HG03520 (cell line): Measurements from ENCODE around the gene MSL1.
A peak's percentile ranks its signal among the peaks of the same experiment; 100 is the strongest.

ENCODE experiments used
- ATAC-seq: cut with Tn5 transposase; IDR thresholded peaks from one replicate; pipeline ENCODE4 v1.9.1; 2021; ENCODE audit warnings: mild to moderate bottlenecking, moderate library complexity; ENCODE audit not compliant: unreplicated experiment

Gene MSL1, protein sequence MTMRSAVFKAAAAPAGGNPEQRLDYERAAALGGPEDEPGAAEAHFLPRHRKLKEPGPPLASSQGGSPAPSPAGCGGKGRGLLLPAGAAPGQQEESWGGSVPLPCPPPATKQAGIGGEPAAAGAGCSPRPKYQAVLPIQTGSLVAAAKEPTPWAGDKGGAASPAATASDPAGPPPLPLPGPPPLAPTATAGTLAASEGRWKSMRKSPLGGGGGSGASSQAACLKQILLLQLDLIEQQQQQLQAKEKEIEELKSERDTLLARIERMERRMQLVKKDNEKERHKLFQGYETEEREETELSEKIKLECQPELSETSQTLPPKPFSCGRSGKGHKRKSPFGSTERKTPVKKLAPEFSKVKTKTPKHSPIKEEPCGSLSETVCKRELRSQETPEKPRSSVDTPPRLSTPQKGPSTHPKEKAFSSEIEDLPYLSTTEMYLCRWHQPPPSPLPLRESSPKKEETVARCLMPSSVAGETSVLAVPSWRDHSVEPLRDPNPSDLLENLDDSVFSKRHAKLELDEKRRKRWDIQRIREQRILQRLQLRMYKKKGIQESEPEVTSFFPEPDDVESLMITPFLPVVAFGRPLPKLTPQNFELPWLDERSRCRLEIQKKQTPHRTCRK

DNA sequence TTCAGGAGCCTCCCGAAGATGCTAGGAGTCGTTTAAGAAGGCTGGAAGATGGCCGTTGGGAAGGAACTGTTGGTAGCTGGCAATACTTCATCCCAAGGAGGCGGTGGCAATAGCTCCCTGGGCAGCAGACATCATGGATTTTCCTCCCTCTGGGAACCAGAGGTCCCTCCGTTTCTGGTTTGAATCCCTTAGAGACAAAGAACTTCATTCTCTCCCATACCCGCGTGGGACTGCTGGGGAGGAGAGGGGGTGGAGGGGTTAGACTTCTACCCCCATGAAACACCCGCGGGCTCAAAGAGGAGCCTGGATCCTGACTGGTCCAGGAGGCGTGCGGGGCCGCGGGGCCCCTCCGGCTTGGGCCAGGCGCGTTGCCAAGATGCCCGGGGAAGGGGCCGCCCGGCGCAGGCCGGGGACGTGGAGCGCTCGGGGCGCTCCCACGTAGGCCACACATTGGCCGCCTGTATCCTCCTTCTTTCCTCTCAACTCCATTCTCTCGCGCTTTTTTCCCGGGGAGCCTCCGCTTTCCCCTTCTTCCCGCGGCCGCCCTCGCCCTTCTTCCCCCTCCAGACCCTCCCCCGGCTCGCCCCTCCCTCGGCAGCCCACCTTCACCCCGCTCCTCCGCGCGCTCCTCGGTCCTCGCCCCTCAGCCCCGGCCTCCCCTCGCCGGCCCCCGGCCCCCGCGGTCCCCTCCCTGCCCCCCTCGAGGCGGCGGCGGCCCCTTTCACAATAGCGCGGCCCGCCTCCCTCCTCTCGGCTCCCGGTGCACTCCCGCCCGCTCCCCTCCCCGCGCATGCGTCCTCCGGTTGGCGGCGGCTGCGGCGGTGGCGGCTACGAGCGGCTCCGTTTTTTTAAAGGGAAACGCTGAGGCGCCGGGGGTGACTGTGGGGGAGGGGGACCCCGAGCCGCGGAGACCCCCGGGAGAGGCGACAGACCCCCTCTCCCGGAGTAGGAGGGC is at the start of gene MSL1:
Gene MSL1, plus strand, starts transcription at position 791 of the 955 bp plus-strand sequence. CDS start 642 bp downstream, outside the sequence.
- ATAC-seq, result peak; percentile 49

DNA sequence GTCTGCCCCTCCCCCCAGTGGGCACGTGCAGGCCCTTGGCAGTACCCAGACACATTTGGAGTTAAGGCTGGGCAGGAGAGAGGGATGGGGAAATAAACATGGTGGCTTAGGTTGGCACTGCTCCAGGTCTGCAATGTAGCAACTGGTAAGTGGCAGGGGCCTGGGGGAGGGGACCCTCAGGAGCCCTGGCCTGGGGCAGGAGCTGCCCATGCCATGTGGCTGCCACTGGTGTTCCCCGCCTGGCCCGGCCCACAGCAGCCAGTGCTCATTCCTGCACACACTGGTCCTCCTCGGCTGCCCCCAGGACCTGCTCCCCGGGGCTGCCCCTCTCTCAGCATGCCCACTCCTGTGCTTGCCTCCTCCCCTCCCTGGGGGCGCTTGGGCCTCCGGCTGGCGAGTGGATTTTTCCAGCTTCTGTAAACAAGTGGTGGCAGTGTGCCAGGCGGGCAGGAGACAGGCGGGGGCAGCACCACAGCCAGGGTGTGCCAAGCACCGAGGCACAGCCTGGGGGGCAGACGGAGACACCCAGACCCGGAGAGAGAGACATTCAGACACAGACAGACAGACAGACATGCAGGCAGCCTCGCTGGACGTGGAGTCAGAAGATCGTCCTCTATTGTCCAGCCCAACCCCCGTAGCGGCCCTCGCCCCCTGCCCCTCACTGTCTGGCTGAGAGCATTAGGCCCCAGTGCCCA is 49.6 kb upstream of the MSL1 start:
- ATAC-seq, result no peak

DNA sequence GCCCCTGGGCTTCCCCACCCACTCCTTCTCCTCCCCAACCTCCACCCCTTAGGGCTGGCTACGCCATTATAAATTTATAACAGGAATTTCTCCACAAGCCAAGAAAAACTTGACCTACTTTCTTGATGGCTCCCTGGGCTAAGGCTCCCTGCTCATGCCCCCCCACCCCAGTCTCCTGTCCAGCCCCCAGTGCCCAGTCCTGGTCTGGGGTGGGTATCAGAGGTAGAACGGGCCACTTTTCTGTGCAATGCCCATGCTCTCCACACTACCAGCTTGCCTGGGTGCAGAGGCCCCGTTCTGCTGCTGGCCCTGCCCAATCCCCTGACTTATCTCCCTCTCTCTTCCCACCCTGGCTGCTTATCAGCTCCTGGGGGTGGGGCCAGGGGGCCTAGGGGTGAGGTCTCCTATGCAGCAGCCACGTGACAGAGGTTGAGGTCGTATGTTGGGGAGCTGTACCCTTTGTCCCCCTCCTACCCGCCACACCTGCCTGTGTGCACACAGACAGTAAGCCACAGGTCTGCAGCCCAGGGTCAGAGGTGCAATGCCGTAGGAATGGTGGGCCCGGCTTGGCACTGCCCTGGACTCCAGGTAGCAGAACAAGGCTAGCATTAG is 48.9 kb upstream of the MSL1 start:
- no peak for ATAC-seq

DNA sequence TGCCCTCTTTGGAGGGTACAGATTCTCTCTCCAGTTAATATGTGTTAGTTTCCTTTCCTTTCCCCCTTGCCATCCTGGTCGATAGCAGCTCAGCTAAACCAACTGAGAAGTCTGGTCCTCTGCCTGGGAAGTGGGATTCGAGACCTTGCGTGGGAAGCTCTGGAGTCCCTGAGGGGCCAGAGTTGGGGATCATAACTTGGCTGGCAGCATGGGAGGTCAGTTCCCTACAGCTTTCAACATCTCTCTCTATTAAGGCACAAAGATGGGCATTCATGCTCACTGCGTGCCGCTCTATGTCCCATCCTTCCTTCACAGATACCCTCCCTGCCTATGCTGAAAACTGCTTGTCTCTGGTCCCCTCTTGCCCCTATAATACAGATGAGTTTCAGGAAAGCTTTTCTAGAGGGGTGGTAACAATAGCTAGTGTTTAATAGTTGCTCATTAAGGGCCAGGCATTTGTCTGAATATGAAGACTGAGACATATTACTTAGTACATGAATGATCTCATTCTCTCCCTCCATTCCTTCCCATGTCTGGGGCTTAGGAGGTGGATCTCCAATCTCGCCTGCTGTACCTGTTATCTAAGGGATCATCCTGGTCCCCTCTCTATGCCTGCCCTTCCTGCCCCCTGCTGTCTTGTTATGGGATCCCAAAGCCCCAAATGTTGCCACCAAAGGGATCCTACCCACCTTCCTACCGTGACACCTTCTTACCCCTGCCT is 48.2 kb upstream of the MSL1 start:
- ATAC-seq, result no peak

DNA sequence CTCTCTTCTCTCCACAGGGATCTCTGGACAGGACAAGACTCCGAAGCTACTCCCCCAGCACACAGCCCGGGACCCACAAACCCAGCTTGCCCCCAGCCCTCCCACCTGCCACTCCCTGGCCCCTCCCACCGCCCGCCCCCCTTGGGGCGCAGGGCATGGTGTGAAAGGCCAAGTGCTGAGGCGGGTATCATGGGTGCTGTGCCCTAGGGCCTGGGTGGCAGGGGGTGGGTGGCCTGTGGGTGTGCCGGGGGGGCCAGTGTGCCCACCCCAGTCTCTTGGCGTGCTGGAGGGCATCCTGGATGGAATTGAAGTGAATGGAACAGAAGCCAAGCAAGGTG is 47.6 kb upstream of the MSL1 start:
- ATAC-seq, result no peak

DNA sequence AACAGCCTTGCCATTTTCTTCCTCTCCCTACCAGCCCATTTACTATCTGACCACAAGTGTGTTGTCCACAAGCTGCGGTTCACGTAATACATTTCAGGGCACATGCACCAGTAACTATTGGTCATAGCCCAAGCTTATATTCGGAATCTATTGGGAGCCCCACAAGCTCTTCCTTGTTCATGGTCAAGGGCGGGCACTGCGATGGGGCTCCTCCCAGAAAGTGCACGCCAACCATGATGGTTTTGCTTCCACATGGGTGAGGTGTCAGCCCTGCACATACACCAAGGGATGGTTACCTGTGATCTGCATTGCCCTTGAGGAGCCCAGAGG is 46.9 kb upstream of the MSL1 start:
- no peak for ATAC-seq

DNA sequence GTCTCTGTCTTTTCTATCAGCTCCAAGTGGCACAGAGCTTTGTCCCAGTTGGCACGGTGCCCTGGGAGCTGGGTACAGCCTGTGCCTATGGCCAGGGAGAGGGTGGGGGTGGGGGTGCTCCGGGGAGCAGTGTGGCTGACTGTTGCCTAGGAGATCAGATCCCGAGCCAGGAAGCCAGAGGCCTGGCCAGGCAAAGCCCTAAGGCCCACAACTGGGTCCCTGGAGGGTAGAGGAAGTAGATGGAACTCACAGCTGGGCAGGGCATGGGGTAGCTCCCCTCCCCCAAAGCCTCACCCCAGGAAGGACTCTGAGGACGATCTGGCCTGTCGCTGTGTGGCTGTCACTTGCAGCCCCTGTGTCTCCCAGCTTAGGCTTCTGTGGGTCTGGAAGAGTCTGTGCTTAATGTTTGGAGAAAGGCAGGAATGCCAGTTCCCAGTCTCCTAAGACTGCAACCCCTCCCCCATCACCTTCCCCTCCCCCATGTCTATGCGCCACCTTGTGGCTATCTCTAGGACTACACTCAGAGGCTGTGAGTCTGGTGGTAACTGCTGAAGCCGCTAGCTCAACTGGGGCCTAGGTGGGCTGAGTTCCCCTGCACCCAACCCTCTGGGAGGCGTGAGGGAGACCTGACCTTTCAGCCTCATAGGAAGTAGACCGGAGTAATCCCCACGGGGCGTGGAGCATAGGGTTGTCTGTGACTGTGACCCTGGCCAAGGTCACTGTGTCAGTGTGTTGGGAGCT is 46.4 kb upstream of the MSL1 start:
- ATAC-seq, result no peak

DNA sequence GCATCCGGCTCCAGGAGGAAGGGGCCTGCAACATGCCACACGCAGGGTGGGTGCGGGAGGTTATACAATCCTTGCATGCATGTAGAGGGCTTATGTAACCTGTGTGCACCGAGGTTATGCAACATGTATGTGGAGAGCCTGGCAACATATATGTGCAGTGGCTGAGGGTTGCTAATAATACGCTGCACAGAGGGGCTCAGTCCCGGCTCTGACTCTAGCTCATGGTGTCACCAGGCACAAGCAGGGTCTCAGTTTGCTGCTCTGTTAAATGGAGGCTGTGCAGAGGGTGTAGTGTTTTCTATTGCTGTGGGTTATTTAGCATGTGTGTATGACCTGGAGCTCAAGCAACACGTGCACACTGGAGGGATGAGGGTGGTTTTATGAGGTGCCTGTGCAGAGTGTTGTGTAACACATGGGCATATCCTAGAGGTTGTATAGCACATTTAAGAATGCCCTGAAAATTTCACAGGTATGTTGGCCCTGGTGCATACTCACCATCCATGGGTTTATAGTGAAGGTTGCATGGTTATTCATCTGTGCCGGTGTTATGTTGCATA is 45.8 kb upstream of the MSL1 start:
- no peak for ATAC-seq

DNA sequence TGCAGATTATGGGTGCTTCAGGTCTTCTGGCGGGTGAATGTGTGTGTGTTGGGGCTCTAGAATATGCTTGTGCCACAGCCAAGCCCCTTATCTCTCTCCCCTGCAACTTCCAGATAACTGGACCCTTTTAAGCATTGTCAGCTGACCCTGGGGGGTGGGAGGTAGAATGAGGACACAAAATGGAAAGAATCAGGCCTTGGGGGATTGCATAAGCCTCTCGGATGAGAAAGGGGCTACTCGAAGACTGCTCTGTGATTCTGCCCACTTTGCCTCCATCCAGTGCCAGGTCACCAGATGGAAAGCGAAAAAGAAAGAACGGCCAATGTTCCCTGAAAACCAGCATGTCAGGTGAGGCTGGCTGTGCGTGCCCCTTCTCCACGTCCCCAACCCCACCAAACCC is 45.2 kb upstream of the MSL1 start:
- no peak for ATAC-seq

DNA sequence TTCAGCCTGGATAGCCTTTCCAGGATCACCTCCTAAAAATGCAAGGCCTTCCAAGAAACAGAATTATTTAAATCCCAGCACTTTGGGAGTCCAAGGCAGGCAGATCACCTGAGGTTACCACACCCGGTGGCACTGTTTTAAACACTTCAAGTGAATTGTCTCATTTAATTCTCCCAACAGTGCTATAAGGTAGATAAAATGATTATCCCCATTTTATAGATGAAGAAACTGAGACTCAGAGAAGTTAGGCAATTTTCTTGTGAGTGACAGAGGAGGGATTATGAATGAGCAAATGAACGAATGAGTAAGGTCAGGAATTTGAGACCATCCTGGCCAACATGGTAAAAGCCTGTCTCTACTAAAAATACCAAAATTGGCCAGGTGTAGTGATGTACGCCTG is 42.2 kb upstream of the MSL1 start:
- no peak for ATAC-seq

DNA sequence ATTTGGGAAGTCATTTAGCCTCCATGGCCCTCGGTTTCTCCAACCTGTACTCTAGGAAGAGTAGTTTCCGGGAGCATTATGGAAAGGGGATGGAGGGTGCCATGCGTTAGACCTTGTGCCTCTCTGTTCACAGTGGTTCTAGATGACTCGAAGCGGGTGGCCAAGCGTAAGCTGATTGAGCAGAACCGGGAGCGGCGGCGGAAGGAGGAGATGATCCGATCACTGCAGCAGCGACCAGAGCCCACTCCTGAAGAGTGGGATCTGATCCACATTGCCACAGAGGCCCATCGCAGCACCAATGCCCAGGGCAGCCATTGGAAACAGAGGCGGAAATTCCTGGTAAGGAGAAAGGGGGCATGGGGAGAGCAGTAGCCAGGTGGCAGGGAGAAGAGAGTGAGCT is 37.3 kb upstream of the MSL1 start:
- ATAC-seq, result no peak

DNA sequence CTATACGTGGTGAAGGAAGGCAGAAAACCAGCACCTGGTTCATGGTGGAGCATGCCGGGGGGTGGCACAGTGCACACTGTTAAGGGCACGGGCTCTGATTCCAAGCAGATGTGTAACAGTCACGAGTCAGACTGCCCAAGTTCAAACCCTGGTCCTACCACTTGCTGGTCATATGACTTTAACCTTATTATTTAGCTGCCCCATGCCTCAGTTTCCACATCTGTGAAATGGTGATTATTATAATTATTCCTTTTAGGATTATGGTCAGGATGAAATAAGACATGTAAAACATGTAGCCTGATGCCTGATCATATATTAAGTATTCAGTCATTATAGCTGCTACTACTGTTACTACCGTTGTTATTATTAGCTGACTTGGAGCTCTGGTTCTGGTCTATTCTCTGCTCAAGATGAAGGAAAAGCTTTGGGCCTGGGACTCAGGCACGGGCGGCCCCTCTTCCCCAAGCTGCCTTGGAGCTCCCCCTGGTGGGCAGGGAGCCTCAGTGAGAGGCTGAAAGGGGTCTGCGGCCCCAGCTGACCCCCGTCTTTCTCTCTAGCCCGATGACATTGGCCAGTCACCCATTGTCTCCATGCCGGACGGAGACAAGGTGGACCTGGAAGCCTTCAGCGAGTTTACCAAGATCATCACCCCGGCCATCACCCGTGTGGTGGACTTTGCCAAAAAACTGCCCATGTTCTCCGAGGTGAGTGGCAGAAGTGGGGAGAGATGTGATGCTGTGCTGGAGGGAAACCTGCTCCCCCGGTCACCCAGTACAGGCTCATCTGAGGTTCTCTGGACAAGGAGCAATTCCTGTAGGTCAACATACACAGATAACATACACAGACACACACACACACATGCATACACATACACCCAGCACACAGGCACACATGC is 35.4 kb upstream of the MSL1 start:
- ATAC-seq, result no peak

DNA sequence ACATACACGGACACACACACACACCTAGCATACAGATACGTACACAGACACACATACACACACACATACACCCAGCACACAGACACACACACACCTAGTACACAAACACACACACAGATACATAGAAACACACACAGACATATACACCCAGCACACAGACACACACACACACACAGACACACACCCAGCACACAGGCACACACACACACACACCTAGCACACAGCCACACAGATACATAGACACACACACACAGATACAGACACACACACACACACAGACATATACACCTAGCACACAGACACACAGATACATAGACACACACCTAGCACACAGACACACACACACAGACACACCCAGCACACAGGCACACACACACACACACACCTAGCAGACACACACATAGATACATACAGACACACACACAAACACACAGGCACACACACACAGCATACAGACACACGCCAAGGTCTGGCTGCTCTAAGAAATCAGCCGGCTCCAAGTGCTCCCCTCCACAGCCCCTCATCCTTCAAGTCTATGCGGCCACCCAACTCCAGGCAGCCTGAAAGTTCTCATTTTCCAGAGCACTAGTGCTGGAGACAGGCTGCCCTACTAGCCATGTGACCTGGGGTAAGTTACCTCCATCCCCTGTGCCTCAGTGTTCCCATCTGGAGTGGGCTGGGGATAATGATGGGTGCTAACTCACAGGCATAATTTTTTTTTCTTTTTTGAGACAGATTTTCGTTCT is 34.5 kb upstream of the MSL1 start:
- ATAC-seq, result no peak

DNA sequence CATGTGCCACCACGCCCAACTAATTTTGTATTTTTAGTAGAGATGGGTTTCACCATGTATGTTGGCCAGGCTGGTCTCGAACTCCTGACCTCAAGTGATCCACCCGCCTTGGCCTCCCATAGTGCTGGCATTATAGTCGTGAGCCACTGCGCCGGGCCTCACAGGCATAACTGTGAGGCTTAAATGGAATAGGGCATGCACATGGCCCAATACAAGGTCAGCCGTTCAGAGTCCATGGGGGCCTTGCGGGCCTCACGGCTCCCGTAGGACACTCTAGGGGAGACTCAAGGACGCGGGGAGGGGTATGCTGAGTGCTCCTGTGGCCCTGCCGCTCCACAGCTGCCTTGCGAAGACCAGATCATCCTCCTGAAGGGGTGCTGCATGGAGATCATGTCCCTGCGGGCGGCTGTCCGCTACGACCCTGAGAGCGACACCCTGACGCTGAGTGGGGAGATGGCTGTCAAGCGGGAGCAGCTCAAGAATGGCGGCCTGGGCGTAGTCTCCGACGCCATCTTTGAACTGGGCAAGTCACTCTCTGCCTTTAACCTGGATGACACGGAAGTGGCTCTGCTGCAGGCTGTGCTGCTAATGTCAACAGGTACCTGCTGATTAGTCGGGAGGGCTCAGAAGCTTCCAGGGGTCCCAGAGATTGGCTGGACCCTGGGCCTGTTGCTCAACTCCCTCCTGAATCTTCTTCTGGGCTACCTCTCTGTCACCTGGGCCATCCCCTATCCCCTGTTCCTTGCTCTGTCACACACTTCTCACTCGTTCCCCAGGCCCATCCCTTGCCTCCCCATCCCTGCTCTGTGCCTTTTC is 33.7 kb upstream of the MSL1 start:
- no peak for ATAC-seq

DNA sequence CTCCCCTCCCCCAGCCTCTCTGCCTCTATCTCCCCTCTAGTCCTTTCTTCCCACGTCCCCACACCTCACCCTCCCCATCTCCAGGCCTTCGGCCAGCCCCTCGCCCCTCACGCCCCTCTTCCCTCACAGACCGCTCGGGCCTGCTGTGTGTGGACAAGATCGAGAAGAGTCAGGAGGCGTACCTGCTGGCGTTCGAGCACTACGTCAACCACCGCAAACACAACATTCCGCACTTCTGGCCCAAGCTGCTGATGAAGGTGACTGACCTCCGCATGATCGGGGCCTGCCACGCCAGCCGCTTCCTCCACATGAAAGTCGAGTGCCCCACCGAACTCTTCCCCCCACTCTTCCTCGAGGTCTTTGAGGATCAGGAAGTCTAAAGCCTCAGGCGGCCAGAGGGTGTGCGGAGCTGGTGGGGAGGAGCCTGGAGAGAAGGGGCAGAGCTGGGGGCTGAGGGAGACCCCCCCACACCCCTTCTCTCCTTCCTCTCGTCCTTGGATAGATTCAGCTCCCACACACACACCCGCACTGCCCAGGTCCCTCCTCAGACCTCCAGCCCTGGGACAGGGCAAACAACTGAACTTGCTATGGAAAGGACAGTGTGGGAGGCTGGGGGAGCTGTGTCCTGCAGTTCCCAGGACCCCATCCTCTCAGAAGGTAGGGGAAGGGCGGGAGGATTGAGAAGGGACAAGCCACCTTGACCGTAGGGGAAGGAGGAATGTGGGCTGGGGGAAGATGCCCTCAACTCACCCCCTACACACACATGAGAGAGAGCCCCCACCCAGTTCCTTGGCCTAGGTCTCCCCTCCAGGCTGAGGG is 32.5 kb upstream of the MSL1 start:
- ATAC-seq, result no peak
